ENCODE measurements around the gene FOSL1.

DNA sequence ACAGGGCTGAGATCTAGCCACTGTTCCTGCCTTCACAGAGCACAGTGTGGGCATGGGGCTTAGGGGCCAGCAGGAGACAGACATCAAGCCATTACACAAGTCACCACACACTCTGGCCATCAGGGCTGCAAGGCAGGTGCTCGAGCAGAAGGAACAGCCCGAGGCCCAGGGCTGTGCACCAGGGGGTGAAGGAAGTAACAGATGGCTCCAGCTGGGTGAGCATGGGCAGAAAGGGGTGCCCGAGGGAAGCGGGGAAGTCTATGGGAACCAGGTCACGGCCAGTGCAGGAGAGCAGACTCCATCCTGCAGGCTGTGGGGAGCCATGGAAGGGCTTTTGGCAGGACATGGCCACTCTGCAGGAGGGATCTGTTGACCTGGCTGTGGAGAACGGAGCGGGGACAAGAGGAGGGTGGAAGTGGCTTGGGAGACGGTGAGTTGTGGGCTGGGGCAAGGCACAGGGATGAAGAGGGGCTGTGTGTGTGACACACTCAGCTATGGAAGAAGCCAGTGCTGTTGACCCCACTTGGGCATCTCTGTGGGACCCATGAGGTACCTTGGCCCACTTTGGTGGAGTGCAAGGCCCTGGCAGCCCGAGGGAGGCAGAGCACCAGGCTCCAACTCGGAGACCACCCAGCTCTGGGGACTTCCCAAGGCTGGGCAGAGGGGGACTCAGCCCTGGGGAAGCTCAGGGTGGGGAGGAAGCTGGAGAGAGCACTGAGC is 15.1 kb upstream of the FOSL1 start:
- TF ChIP-seq, protein P1, sequence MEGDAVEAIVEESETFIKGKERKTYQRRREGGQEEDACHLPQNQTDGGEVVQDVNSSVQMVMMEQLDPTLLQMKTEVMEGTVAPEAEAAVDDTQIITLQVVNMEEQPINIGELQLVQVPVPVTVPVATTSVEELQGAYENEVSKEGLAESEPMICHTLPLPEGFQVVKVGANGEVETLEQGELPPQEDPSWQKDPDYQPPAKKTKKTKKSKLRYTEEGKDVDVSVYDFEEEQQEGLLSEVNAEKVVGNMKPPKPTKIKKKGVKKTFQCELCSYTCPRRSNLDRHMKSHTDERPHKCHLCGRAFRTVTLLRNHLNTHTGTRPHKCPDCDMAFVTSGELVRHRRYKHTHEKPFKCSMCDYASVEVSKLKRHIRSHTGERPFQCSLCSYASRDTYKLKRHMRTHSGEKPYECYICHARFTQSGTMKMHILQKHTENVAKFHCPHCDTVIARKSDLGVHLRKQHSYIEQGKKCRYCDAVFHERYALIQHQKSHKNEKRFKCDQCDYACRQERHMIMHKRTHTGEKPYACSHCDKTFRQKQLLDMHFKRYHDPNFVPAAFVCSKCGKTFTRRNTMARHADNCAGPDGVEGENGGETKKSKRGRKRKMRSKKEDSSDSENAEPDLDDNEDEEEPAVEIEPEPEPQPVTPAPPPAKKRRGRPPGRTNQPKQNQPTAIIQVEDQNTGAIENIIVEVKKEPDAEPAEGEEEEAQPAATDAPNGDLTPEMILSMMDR (IDR thresholded peaks at IDR 0.05 in 8 of 11, conservative IDR thresholded peaks at IDR 0.05 in 3 of 11): no peak
- no peak for TF ChIP-seq POLR2A (IDR thresholded peaks at IDR 0.05)
- TF ChIP-seq POLR2AphosphoS5 (IDR thresholded peaks at IDR 0.05): no peak

Data from spleen (tissue), 7 donors.